ENCODE data around the gene VPS13D.

DNA sequence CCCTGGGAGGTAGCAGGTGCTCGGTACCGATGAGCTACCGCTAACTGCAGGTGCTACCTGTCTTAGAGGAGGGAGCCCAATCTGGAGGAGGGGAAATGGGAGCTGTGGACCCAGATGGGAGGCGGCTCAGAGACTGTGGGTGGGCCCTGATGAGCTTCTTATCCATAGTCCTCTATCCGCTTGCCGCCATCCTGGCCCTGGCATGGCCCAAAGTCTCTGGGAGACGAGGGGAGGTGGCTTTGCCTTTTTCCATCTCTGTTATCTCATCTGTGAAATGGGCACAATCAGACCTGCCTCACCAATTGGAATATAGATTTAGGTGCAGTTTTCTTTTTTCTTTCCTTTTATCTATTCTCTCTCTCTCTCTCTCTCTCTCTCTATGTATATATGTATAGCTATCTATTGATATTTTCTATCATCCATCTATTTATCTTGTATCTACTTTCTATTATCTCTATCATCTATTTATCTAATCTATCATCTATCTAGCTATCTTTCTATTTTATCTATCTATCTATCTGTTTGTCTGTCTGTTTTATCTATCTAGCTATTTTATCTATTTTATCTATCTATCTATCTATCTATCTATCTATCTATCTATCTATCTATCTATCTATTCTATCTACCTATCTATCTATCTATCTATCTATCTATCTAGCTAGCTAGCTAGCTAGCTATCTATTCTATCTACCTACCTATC lies 46.6 kb upstream of the VPS13D start:
- TF ChIP-seq, protein P1, sequence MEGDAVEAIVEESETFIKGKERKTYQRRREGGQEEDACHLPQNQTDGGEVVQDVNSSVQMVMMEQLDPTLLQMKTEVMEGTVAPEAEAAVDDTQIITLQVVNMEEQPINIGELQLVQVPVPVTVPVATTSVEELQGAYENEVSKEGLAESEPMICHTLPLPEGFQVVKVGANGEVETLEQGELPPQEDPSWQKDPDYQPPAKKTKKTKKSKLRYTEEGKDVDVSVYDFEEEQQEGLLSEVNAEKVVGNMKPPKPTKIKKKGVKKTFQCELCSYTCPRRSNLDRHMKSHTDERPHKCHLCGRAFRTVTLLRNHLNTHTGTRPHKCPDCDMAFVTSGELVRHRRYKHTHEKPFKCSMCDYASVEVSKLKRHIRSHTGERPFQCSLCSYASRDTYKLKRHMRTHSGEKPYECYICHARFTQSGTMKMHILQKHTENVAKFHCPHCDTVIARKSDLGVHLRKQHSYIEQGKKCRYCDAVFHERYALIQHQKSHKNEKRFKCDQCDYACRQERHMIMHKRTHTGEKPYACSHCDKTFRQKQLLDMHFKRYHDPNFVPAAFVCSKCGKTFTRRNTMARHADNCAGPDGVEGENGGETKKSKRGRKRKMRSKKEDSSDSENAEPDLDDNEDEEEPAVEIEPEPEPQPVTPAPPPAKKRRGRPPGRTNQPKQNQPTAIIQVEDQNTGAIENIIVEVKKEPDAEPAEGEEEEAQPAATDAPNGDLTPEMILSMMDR (IDR thresholded peaks at IDR 0.05), result no peak
- TF ChIP-seq POLR2A (IDR thresholded peaks at IDR 0.05), result no peak

All from vagina (tissue), 2 donors.